PFSK-1 (cell line): ENCODE measurements around the gene CAMK4.

Experiments
- FOXP2 ChIP-seq: optimal IDR thresholded peaks from 2 replicates; pipeline ENCODE3; 2011; ENCODE audit warnings: borderline replicate concordance, control low read depth, inconsistent platforms; ENCODE audit not compliant: insufficient read depth; ENCODE audit errors: extremely low read length, extremely low read depth
- POLR2AphosphoS5 ChIP-seq: IDR thresholded peaks from 2 replicates; pipeline ENCODE4 v1.6.1; 2012; ENCODE audit warnings: low read depth, mild to moderate bottlenecking, control low read depth, low read length, moderate library complexity
- SIN3A ChIP-seq: IDR thresholded peaks from 2 replicates; pipeline ENCODE4 v1.6.1; 2012; ENCODE audit warnings: mild to moderate bottlenecking, low read length, moderate library complexity, borderline replicate concordance; ENCODE audit not compliant: insufficient read depth
- TAF1 ChIP-seq: IDR thresholded peaks from 2 replicates; pipeline ENCODE4 v1.6.1; 2012; ENCODE audit warnings: low read length, control low read depth, borderline replicate concordance; ENCODE audit not compliant: insufficient read depth
- TF ChIP-seq, protein P1 (sequence below), 2 experiments: IDR thresholded peaks; 2 replicates each; pipeline versions ENCODE4 v1.6.1 to v1.8.0; 2011 to 2012; ENCODE audit warnings: low read depth in 2 of 2, low read length in 2 of 2, control low read depth in 1 of 2, inconsistent platforms in 1 of 2, mild to moderate bottlenecking in 1 of 2, moderate library complexity in 1 of 2; ENCODE audit not compliant: insufficient read depth in 1 of 2

The CAMK4 gene

GRCh38 chr5:111245654-111246053 lies 21.5 kb downstream of the CAMK4 start:
- TF ChIP-seq POLR2AphosphoS5 = no peak

- TF ChIP-seq SIN3A (no peak), POLR2AphosphoS5 (no peak), TAF1 (no peak)
Measured at GRCh38 chr5:111246459-111246858, 22.3 kb downstream of the CAMK4 start.

DNA sequence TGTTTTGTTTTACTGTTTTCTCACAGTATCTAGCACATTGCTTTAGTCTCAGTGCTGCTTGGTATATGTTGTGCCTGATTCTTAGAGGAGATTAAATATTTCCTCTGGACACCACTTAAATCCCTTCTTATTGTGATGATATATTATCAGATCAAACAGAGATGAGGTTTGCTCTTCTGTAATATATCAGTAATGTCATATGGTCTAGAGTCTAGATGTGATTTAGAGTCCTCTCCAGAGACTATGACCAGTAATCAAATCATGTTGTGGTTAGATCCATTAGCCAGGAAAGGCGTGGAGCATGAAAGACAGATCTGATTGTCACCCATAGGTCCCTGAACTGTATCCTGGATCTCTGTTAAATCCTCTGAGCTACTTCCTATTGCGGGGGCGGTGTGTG lies 24.4 kb downstream of the CAMK4 start:
- no peak for TF ChIP-seq SIN3A
- no peak for TF ChIP-seq TAF1
- no peak for TF ChIP-seq FOXP2
- TF ChIP-seq, protein P1, sequence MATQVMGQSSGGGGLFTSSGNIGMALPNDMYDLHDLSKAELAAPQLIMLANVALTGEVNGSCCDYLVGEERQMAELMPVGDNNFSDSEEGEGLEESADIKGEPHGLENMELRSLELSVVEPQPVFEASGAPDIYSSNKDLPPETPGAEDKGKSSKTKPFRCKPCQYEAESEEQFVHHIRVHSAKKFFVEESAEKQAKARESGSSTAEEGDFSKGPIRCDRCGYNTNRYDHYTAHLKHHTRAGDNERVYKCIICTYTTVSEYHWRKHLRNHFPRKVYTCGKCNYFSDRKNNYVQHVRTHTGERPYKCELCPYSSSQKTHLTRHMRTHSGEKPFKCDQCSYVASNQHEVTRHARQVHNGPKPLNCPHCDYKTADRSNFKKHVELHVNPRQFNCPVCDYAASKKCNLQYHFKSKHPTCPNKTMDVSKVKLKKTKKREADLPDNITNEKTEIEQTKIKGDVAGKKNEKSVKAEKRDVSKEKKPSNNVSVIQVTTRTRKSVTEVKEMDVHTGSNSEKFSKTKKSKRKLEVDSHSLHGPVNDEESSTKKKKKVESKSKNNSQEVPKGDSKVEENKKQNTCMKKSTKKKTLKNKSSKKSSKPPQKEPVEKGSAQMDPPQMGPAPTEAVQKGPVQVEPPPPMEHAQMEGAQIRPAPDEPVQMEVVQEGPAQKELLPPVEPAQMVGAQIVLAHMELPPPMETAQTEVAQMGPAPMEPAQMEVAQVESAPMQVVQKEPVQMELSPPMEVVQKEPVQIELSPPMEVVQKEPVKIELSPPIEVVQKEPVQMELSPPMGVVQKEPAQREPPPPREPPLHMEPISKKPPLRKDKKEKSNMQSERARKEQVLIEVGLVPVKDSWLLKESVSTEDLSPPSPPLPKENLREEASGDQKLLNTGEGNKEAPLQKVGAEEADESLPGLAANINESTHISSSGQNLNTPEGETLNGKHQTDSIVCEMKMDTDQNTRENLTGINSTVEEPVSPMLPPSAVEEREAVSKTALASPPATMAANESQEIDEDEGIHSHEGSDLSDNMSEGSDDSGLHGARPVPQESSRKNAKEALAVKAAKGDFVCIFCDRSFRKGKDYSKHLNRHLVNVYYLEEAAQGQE (IDR thresholded peaks at IDR 0.05; ENCODE audit: insufficient read depth in 1 of 2, low read depth in 2 of 2, low read length in 2 of 2) = no peak
- no peak for TF ChIP-seq POLR2AphosphoS5

DNA sequence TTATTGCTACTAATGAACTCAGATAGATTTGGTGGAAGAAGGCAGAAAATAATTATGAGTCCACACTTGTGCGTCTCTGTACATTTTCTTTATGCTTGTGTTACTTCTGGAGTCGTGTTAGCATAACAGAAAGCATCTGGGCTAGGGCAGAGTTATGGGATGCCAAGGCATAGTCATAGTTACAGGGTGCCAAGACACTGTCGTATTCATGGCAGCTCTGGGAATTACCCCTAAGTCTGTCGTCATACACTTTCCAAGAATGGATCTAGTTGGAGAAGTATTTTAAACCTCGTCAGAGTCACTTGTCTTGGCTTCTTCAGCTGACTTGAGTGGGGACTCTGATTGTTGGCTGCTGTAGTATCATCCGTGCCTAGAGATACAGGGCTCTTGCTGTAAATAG lies 27.7 kb downstream of the CAMK4 start:
- TF ChIP-seq TAF1 = no peak
- TF ChIP-seq FOXP2 = no peak
- no peak for TF ChIP-seq POLR2AphosphoS5
- TF ChIP-seq, protein P1 (IDR thresholded peaks at IDR 0.05; ENCODE audit: insufficient read depth in 1 of 2, low read depth in 2 of 2, low read length in 2 of 2) = no peak
- no peak for TF ChIP-seq SIN3A

DNA sequence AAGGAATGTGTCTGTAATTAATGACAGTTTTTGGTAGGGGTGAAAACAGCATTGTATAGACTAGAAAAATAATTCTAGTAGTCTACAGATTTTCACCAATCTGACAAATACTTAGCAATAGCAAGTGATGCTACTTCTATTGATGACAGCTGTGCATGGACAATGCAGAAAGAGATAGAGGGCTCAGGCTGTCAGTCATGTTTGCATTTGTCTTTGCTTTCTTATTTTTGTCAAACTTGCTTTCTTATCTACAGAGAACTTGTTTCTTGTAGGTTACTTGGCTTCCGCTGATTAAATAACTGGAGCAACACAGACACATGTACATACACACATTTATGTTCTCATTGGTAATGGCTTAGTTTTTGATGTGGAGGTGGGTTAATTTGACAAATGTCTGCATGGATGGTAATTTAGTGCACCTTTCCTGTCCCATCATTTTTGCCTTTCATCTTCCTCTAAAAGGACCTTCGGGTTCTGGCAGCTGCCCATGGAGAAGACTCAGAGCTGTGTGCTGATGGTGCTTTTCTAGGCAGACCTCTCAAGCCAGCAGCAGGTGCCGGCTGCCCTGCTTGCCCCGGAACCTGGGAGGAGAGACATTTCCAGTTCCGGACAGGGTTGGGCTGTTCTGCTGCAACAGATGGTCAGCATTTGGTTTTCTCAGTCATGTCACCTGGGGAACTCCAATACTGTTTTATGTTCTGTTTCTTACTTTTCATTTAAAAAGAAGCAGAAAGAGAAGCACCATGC lies 28.8 kb downstream of the CAMK4 start:
- TF ChIP-seq, protein P1 (IDR thresholded peaks at IDR 0.05; ENCODE audit: insufficient read depth in 1 of 2, low read depth in 2 of 2, low read length in 2 of 2) = no peak
- no peak for TF ChIP-seq FOXP2
- TF ChIP-seq TAF1 = no peak
- TF ChIP-seq SIN3A = no peak
- no peak for TF ChIP-seq POLR2AphosphoS5

GRCh38 chr5:111254613-111255012 lies 30.4 kb downstream of the CAMK4 start:
- TF ChIP-seq POLR2AphosphoS5 (no peak), TAF1 (no peak), FOXP2 (no peak), SIN3A (no peak)
- TF ChIP-seq, protein P1 (IDR thresholded peaks at IDR 0.05; ENCODE audit: insufficient read depth in 1 of 2, low read depth in 2 of 2, low read length in 2 of 2) = no peak
